Measurements from ENCODE around the gene SEPTIN12. TPM values are rescaled to one million over a fixed set of nuclear protein-coding genes. Genes with fewer than 3 reads are reported as not detected.

SEPTIN12 gene
- total and polyA plus RNA-seq, 4 donors, result 0.28 to 1.00 (median 0.47) TPM; not detected in 1

DNA sequence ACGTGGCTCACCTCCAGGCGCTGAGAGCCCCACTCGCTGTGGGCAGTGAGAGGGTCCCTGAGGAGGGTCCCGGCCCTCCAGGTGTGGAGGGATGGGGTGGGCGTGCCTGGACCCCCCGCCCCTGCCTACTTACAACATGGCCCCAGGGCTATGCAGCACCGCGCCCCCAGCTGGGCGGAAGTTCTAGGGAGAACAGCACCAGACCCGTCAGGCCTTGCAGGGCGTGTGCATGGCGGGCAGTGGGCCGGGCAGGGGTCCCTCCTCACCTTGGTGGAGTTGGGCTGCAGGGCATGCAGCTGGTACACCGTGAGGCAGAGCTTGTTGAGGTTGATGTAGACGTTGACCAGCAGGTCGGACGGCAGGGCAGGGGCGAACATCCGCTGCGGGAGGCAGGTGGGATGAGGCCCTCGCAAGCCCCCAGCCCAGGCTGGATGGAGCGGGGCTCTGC, 9.7 kb upstream of the SEPTIN12 start:
- no peak for DNase-seq (ENCODE audit: low read depth in 4 of 6, low spot score in 6 of 6)
- Histone ChIP-seq H3K27ac (ENCODE audit: low read depth, low read length) (no peak overlapping the region), H3K36me3 (ENCODE audit: control insufficient read depth, insufficient read depth, low read length) (peaks cover 69% of the 10 kb centered on the region), H3K4me3 (ENCODE audit: low read depth, low read length) (no peak overlapping the region), H3K27me3 (ENCODE audit: control insufficient read depth, insufficient read depth, low read length) (no peaks in the 10 kb centered on the region), H3K9me3 (ENCODE audit: control insufficient read depth, insufficient read depth, low read length) (no peaks in the 10 kb centered on the region), H3K4me1 (ENCODE audit: control insufficient read depth, insufficient read depth, low read length) (peaks cover 20% of the 10 kb centered on the region)
- WGBS (ENCODE audit: insufficient coverage), result 94% methylated on average over 22 of the region's 22 CpGs

DNA sequence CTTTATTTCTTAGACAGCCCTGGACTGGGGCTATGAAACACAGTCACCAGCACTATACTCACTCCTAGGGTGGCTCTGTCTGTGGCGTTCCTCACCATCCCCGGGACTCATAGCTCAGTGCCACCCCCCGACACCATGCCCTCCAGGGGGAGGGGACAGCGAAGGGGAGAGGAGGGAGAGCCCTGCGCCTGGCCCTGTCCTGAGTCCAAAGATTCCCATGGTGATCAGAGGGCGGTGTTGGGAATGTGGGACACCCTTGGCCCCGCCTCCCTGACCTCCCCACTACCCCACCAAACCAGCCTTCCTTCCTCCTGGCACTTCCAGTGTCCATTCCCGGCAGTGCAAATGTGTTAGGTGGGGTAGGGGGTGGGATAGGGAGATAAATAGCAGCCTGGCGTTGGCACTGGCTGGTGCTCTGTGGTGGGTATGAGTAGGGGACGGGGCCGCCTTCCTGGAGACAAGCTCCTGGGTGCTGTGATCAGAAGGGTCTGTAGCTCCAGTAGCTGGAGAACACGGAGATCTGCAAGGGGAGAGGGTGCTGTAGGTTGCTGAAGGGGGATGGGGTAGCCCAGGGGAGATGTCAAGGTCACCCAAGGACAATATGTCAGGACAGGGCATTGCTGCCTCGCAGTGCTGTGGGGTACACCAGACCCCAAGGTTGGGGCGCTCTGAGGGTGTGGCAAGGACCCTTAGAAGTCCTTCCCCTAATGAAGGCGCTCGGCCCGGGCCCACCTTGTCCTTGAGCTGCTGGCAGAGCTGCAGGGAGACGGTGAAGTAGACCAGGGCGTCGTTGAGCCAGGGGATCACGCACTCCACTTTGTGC, 9.0 kb upstream of the SEPTIN12 start:
- WGBS (ENCODE audit: insufficient coverage), result 93% methylated on average over 13 of the region's 21 CpGs
- H3K27ac ChIP-seq (ENCODE audit: low read depth, low read length), result no peak overlapping the region

DNA sequence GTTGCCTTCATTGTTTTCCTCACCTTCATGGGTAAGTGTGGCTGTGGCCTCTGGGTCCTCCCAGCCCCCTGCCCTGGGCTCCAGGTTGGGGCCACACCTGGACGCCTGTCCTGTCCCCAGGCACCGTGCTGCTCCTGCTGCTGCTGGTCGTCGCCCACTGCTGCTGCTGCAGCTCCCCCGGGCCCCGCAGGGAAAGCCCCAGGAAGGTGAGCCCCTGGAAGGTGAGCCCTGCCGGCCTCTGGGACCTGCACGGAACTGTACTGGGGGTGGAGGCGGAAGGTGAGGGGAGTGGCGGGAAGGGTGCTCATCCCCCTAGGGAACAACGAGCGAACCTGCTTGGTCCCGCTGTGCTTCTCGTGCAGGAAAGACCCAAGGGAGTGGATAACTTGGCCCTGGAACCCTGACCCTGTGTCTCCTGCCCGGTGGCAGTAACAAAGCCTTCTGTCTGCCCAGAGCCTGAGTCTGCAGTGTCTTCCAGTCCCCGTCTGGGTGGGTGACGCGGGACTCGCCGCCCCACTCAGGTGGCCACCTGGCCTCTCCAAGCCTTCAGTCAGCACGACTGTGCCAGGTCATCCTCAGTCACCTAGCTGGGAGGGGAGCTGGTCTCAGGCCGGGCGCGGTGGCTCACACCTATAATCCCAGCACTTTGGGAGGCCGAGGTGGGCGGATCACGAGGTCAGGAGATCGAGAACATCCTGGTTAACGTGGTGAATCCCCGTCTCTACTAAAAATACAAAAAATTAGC, 7.9 kb upstream of the SEPTIN12 start:
- DNase-seq (ENCODE audit: low read depth in 4 of 6, low spot score in 6 of 6), result no peak
- no peaks in the 10 kb centered on the region for H3K9me3 ChIP-seq (ENCODE audit: control insufficient read depth, insufficient read depth, low read length)
- H3K4me1 ChIP-seq (ENCODE audit: control insufficient read depth, insufficient read depth, low read length), result peaks cover 10% of the 10 kb centered on the region
- H3K27me3 ChIP-seq (ENCODE audit: control insufficient read depth, insufficient read depth, low read length), result no peaks in the 10 kb centered on the region
- H3K27ac ChIP-seq (ENCODE audit: low read depth, low read length), result no peak overlapping the region
- 91% methylated on average over 26 of the region's 30 CpGs for WGBS (ENCODE audit: insufficient coverage)
- no peak overlapping the region for H3K4me3 ChIP-seq (ENCODE audit: low read depth, low read length)
- peaks cover 63% of the 10 kb centered on the region for H3K36me3 ChIP-seq (ENCODE audit: control insufficient read depth, insufficient read depth, low read length)

More for the DNA sequence above, 9.0 kb upstream of the SEPTIN12 start:
- no peak for DNase-seq (ENCODE audit: low read depth in 4 of 6, low spot score in 6 of 6)
- peaks cover 69% of the 10 kb centered on the region for H3K36me3 ChIP-seq (ENCODE audit: control insufficient read depth, insufficient read depth, low read length)
- H3K4me1 ChIP-seq (ENCODE audit: control insufficient read depth, insufficient read depth, low read length), result peaks cover 20% of the 10 kb centered on the region
- H3K9me3 ChIP-seq (ENCODE audit: control insufficient read depth, insufficient read depth, low read length), result no peaks in the 10 kb centered on the region
- no peaks in the 10 kb centered on the region for H3K27me3 ChIP-seq (ENCODE audit: control insufficient read depth, insufficient read depth, low read length)
- H3K4me3 ChIP-seq (ENCODE audit: low read depth, low read length), result no peak overlapping the region

DNA sequence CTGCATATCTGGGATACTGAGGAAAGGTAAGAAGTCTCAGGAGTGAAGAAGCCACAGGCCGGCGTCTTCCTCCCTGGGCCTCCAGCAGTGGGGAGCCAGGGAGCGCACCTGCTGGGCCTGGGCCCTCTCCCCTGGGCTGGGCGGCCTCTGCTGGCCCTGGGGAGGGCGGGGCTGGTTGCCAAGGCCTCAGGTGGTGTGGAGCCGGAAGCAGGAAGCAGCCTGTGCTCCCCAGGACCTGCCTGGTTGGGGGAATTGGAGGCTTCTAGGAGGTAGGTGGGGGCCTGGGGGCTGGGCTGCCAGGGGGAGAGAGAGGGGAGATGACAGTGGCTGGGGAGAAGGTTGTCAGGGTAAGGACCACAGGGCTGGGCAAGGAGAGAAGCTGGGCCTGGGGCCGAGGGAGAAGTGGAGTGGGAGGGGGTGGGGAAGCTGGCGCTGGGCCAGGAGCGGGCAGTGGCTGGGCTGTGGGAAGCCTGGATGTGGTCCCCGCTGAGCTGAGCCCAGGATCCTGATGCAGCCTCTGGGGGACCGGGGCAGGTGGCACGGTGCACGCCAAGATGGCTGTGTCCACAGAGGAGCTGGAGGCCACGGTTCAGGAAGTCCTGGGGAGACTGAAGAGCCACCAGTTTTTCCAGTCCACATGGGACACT, 7.2 kb upstream of the SEPTIN12 start, which contains the start of gene SMIM22:
TSS of gene SMIM22 (plus strand) at position 189 of the 647 bp plus-strand sequence. CDS start at position 555, 366 bp downstream.
- no peak within 1 kb of the TSS for H3K4me3 ChIP-seq (ENCODE audit: low read depth, low read length)
- 69% methylated on average over 14 of the region's 14 CpGs for WGBS (ENCODE audit: insufficient coverage)
- no peak within 1 kb of the TSS for H3K27ac ChIP-seq (ENCODE audit: low read depth, low read length)
- no peak for DNase-seq (ENCODE audit: low read depth in 4 of 6, low spot score in 6 of 6)
- peaks cover 4% of the 10 kb centered on the region for H3K4me1 ChIP-seq (ENCODE audit: control insufficient read depth, insufficient read depth, low read length)
- no peaks in the 10 kb centered on the region for H3K9me3 ChIP-seq (ENCODE audit: control insufficient read depth, insufficient read depth, low read length)
- peaks cover 56% of the 10 kb centered on the region for H3K36me3 ChIP-seq (ENCODE audit: control insufficient read depth, insufficient read depth, low read length)
- no peaks in the 10 kb centered on the region for H3K27me3 ChIP-seq (ENCODE audit: control insufficient read depth, insufficient read depth, low read length)

DNA sequence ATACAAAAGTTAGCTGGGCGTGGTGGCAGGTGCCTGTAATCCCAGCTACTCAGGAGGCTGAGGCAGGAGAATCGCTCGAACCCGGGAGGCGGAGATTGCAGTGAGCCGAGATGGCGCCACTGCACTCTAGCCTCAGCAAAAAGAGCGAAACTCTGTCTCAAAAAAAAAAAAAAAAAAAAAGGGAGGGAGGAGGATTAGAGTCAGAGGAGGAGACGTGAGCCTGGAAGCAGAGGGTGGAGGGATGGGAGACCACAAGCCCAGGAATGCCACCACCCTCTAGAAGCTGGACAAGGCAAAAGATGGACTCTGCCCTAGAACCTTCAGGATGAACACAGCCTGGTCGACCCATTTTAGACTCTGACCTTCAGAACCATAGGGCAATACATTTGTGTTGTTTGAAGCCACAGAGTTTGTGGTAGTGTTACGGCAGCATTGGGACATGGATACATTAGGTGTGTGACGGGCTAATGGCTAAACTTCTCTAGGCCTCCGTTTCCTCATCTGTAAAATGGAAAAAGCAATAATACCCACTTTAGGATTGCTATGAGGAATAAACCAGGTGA, 4.9 kb upstream of the SEPTIN12 start:
- Histone ChIP-seq H3K27ac (ENCODE audit: low read depth, low read length) (no peak overlapping the region), H3K9me3 (ENCODE audit: control insufficient read depth, insufficient read depth, low read length) (no peaks in the 10 kb centered on the region), H3K36me3 (ENCODE audit: control insufficient read depth, insufficient read depth, low read length) (peaks cover 33% of the 10 kb centered on the region), H3K27me3 (ENCODE audit: control insufficient read depth, insufficient read depth, low read length) (no peaks in the 10 kb centered on the region), H3K4me1 (ENCODE audit: control insufficient read depth, insufficient read depth, low read length) (no peaks in the 10 kb centered on the region), H3K4me3 (ENCODE audit: low read depth, low read length) (no peak overlapping the region)
- no peak for DNase-seq (ENCODE audit: low read depth in 4 of 6, low spot score in 6 of 6)
- WGBS (ENCODE audit: insufficient coverage), result 76% methylated on average over 3 of the region's 13 CpGs

DNA sequence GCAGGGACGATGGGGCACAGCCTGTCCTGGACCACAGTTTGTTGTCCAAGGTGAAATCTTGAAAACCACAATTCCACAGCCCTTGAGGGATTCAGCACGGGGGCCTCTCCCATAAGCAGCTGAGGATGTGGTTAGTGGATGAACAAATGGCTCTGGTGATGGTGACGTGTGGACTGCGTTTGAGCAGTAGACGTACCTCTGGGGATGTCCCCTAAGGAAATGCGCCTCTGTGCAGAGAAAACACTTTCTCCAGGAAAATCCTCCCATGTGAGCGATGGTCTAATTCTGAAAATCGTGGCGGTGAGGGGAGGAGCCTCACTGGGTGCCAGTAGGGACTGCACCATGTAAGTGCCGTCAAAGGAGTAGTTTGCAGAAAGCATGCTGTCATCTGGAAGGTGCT, 2.7 kb upstream of the SEPTIN12 start:
- Histone ChIP-seq H3K9me3 (ENCODE audit: control insufficient read depth, insufficient read depth, low read length) (no peaks in the 10 kb centered on the region), H3K27ac (ENCODE audit: low read depth, low read length) (no peak overlapping the region), H3K4me1 (ENCODE audit: control insufficient read depth, insufficient read depth, low read length) (no peaks in the 10 kb centered on the region), H3K4me3 (ENCODE audit: low read depth, low read length) (no peak overlapping the region), H3K36me3 (ENCODE audit: control insufficient read depth, insufficient read depth, low read length) (peaks cover 12% of the 10 kb centered on the region), H3K27me3 (ENCODE audit: control insufficient read depth, insufficient read depth, low read length) (no peaks in the 10 kb centered on the region)
- WGBS (ENCODE audit: insufficient coverage), result 83% methylated on average over 4 of the region's 10 CpGs
- DNase-seq (ENCODE audit: low read depth in 4 of 6, low spot score in 6 of 6), result peak in 1 of 6 donors; percentile 5

DNA sequence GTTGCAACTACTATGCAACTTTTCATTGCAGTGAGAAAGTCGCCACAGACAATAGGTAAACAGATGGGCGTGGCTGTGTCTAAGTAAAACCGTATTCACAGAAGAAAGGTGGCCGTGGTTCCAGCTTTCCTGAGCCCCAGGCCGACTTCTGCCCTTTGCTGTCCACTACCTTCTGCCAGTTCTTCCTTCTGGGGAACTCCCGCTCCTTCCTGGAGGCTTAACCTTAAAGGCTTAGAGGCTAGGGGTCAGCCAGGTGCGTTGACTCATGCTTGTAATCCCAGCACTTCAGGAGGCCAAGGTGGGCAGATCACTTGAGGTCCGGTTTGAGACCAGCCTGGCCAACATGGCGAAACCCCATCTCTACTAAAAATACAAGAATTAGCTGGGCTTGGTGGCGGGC, 2.1 kb upstream of the SEPTIN12 start:
- peaks cover 6% of the 10 kb centered on the region for H3K36me3 ChIP-seq (ENCODE audit: control insufficient read depth, insufficient read depth, low read length)
- 83% methylated on average over 9 of the region's 10 CpGs for WGBS (ENCODE audit: insufficient coverage)
- no peak overlapping the region for H3K4me3 ChIP-seq (ENCODE audit: low read depth, low read length)
- H3K4me1 ChIP-seq (ENCODE audit: control insufficient read depth, insufficient read depth, low read length), result no peaks in the 10 kb centered on the region
- no peak overlapping the region for H3K27ac ChIP-seq (ENCODE audit: low read depth, low read length)
- no peaks in the 10 kb centered on the region for H3K9me3 ChIP-seq (ENCODE audit: control insufficient read depth, insufficient read depth, low read length)
- no peaks in the 10 kb centered on the region for H3K27me3 ChIP-seq (ENCODE audit: control insufficient read depth, insufficient read depth, low read length)
- DNase-seq (ENCODE audit: low read depth in 4 of 6, low spot score in 6 of 6), result no peak

DNA sequence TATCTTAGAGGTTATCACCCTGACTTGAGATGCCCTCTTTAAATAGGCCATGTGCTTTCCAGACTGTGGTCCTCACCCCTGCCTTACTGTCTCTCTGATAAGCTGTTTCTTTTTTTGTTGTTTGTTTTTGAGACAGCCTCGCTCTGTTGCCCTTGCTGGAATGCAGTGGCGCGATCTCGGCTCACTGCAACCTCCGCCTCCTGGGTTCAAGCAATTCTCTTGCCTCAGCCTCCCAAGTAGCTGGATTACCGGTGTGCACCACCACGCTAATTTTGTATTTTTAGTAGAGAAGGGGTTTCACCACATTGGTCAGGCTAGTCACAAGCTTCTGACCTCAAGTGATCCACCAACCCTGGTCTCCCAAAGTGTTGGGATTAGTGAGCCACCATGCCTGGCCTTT, 765 bp upstream of the SEPTIN12 start:
- Histone ChIP-seq H3K9me3 (ENCODE audit: control insufficient read depth, insufficient read depth, low read length) (no peaks in the 10 kb centered on the region), H3K27ac (ENCODE audit: low read depth, low read length) (no peak overlapping the region), H3K36me3 (ENCODE audit: control insufficient read depth, insufficient read depth, low read length) (no peaks in the 10 kb centered on the region), H3K27me3 (ENCODE audit: control insufficient read depth, insufficient read depth, low read length) (no peaks in the 10 kb centered on the region), H3K4me1 (ENCODE audit: control insufficient read depth, insufficient read depth, low read length) (no peaks in the 10 kb centered on the region), H3K4me3 (ENCODE audit: low read depth, low read length) (no peak overlapping the region)
- no peak for DNase-seq (ENCODE audit: low read depth in 4 of 6, low spot score in 6 of 6)
- 86% methylated on average over 2 of the region's 7 CpGs for WGBS (ENCODE audit: insufficient coverage)

DNA sequence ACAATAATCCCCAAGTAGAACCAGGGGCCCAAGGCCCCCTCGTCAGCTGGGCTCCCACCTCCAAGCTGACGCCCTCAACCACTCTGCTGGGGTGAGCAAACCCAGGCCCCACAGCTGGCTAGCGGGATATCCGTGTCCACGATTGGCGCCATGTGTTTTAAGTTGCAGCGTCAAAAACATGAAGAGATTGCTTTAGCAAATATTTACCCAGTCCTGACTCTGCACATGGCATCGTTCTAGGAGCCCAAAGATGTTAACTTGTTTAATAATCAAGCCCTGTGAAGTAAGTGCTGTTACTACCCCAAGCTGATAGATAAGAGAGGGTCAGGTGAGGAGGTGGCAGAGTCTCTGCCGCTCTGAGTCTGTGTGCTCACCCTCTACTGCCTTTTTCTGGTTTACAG, 344 bp upstream of the SEPTIN12 start:
- WGBS (ENCODE audit: insufficient coverage), result 82% methylated on average over 8 of the region's 9 CpGs

More for the DNA sequence above, 344 bp upstream of the SEPTIN12 start:
- Histone ChIP-seq H3K27ac (ENCODE audit: low read depth, low read length) (no peak overlapping the region), H3K4me1 (ENCODE audit: control insufficient read depth, insufficient read depth, low read length) (no peaks in the 10 kb centered on the region), H3K27me3 (ENCODE audit: control insufficient read depth, insufficient read depth, low read length) (no peaks in the 10 kb centered on the region), H3K9me3 (ENCODE audit: control insufficient read depth, insufficient read depth, low read length) (no peaks in the 10 kb centered on the region), H3K36me3 (ENCODE audit: control insufficient read depth, insufficient read depth, low read length) (no peaks in the 10 kb centered on the region), H3K4me3 (ENCODE audit: low read depth, low read length) (no peak overlapping the region)
- DNase-seq (ENCODE audit: low read depth in 4 of 6, low spot score in 6 of 6), result no peak

All from spinal cord (tissue), 10 donors.